HG02642 (cell line): ENCODE measurements around the gene KCNH4.
"Not testable (repeated sequence)": the region's sequence is repeated elsewhere in the genome, so short reads cannot be mapped to it uniquely, and the experiment has no call there.

Experiments
- ATAC-seq: cut with Tn5 transposase; IDR thresholded peaks from one replicate; pipeline ENCODE4 v1.9.1; 2021; ENCODE audit warnings: mild to moderate bottlenecking; ENCODE audit not compliant: unreplicated experiment, poor library complexity

The KCNH4 gene

DNA sequence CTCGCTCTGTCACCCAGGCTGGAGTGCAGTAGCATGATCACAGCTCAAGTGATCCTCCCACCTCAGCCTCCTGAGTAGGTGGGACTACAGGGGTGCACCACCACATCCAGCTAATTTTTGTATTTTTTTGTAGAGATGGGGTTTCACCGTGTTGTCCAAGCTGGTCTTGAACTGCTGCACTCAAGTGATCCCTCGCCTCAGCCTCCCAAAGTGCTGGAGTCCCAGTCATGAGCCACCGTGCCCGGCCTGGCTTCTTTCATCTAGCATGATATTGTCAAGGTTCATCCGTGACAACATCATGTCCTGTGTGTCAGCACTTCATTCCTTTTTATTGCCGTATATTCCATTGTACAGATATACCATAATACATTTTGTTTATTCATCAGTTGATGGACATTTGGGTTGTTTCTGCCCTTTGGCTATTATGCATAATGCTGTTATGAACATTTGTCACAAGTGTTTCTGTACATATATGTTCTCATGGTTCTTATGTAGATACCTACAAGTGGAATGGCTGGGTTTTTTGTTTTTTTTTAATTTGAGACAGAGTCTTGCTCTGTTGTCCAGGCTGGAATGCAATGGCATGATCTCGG lies 16.7 kb upstream of the KCNH4 start:
- no peak for ATAC-seq

DNA sequence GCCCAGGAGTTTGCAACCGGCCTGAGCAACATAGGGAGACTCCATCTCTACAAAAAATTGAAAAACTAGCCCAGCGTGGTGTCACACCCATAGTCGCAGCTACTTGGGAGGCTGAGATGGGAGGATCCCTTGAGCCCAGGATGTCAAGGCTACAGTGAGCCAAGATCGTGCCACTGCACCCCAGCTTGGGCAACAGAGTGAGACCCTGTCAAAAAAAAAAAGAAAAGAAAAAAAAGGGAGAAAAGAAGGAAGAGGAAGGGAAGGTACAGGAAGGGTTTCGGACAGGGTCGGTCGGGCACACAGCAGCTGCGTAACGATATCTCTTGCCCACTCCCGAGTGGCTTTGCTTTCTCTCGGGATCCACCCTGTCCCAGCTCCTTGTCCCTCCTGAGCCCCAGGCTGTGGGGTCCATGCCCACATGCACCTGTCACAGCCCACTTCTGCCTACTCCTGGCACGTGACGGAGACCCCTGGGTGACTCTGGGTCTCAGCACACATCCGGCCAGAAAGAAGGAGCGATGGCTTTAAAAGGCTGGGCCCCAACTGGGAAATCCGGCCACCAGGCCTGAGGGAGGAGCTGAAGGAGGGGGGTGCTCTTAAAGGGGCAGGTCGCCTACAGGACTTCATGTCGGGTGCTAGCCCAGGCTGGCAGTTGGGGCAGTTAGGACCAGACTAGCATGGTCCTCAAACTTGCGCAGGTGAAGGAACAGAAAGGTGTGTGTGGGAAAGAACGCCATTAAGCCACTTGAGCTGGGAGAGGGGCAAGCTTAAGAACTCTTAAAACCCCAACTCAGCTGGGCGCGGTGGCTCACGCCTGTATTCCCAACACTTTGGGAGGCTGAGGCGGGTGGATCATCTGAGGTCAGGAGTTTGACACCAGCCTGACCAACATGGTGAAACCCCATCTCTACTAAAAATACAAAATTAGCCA lies 13.3 kb upstream of the KCNH4 start, which contains the start of gene GHDC:
Gene GHDC (minus strand): TSS at position 526 of the 931 bp plus-strand sequence. CDS start 913 bp downstream, outside the sequence.
- ATAC-seq, result peak; percentile 92

DNA sequence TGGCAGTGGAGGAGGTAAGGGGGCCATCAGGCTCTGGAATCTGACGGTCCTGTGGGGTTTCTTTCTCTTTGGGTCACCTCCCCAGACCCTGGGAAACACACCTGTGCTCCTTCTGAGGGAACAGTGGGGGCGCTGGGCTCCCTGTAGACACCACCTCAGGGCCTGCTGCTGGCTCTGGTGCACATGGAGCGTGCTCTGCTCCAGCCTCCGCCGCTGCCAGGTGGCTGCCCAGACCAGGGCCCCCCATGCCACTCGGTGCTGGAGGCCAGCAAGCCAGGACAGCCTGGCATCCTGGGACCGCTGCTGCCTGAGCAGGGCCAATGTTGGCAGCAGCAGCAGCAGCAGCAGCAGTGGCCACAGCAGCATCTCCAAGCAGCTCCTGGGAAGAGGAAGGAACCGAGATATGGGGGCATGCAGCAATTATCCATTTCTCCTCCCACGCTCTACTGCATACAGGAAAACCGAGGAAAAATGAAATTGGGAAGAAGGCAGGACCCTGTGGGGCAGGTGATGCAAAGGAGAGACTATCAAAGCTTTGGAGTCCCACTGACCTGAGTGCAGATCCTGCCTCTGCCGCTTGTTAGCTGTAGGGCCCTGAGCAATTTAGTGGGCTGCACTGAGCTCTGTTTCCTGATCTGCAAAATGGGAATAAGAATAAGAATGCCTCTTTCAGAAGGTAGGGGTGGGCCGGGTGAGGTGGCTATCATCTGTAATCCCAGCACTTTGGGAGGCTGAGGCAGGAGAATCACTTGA lies 12.4 kb upstream of the KCNH4 start:
- ATAC-seq, result no peak

DNA sequence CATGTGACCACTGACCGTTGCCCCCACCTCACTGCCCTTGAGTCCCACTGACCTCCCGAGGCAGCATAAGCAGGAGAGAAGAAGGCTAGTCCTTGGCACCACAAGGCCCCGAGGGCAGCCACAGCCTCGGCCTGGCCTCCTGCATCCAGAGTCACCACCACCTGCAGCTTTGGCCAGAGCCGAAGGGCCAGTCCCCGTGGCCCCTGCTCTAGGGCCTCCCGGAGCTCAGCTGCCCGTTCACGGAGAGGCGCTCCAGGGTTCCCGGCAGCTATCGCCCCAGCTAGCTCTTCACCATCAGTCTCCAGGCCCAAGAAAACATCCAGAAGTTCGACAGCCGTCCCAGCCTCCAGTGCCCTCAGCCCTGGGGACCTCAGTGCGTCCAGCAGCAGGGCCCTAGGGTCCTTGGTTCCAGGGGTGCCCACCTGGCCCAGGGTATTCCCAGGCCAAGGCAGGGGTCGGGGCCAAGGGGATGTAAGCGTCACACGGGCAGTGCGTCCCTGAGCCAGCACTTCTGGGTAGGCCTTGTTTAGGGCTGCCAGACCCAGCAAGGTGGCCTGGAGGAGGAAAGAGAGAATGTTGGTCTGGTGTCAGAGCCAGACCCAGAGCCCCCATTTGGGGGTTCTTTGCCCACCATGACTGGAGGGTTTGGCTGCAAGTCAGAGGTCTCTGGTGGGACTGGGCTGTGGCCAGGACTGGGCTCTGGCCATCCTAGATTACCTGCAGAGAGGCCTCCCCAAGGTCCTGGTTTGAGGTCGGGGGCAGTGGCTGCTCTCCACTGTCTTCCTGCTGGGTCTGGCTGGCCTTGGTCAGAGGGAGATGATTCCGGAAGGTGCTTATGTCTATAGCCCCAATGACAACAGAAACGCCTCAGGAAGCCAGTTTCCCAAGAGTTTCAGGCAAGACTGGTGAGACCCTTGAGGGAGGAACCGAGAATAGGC lies 11.5 kb upstream of the KCNH4 start:
- no peak for ATAC-seq

DNA sequence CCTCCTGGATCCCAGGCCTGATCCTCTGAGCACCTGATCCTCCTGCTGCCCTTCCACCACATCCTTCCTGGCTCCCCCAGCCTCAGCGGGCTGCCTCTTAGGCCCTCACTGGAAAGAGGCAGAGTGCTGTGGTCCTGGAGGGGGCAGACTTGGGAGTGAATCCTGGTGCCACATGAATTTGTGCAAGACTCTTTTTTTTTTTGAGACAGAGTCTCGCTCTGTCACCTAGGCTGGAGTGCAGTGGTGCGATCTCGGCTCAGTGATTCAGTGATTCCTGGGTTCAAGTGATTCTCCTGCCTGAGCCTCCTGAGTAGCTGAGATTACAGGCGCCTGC lies 10.3 kb upstream of the KCNH4 start:
- no peak for ATAC-seq

DNA sequence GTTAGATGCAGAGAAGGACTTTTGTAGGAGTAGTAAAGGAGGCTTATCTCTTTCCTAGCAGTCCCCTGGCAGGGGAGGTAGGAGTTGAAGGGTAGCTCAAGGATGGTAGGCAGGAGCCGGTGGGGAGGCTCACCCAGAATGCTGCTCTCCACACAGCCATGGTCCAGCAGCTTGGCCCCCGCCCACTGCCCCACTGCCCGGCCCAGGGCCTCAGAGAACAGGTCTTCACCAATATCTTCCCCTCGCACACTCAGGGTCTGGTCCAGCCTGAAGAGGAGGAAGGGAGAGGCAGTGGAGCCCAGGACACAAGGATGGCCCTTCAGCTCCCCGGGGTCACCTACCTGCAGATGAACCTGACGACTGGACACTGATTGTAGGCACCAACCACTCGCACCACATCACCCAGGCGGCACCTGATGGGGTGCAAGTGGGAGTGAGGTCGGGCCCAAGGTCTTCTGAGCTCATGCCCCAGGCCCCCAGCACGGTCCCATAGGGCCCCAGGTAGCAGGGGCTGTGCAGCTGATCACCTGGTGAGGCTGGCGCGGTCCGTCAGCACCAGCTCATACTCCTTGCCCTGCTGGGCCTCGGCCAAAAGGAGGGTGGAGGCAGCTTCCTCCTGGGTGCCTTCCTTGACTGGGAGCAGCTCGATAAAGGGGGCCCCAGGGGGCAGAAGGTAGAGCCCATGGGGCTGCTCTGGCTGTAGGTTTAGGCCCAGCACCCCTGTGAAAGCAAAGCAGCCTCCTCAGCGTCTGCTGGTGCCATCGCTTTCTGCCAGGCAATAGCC lies 9.7 kb upstream of the KCNH4 start:
- ATAC-seq, result no peak

DNA sequence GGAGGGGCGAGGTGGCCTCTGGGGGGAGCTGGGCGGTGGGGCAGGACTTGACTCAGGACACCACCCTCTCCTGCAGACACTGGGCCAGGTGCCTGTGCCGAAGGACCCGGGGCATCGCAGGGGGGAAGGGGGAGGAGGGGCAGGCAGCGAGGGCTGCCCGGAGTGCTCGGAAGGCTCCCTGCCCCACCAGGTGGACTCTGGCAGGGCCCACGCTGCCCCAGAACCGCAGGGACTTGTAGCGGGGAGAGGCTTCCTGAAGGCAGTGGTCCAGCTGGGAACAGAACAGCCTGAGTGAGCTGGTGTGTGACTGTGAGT lies 8.7 kb upstream of the KCNH4 start:
- no peak for ATAC-seq

DNA sequence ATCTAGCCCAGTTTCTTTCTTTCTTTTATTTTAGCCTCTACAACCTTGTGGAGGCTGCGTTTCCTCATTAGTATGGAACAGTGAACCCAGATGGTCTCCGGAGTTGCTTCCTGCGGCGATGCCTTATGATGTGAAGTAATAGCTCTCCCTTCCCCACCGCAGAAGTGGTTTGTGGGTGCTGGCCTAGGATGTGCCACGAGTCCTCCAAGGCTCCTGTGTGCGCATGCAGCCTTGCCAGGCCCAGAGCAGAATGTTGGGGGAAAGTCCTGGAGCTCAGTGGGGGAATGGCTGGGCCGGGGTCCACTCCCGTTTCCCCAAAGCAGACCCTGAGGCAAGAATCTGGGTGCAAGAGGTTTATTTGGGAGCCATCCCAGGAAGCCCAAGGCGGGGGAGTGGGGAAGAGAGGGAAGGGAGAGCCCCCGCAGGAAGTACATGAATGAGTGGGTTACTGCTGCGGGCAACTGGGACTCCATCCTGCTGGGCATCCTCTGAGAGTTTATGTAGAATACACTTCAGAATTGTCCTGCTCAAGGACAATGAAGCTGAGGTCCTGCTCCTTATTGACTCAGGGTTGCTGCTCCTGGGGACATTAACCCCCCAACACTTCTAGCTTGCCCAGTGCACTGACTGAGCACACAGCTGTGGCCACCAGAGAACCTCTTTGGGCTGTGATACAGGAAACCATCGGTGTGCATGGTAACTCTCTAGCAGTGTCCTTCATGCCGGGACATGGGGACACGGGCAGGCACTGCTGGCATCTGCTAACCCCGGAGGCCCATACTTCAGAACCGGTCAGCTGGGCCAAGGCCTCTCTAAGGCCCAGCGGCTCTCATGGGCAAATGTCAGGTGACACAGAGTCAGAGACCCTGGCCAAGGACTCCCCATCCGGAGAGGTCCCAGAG lies 8.1 kb upstream of the KCNH4 start:
- ATAC-seq, result no peak

DNA sequence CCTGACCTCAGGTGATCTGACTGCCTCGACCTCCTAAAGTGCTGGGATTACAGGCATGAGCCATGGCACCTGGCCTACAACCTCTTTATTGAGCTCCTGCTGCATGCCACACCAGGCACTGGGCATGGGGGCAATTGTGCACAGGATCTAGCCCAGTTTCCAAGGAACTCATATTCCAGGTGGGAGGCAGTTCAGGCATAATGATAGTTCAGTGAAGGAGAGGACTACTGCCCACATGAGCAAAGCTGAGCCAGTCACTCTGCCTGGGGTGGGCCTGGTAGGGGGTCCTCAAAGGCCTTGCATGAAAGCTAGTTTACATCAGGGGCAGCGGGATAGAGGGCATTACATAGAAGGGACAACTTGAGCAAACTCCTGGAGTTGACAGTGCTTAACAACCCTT lies 6.9 kb upstream of the KCNH4 start:
- no peak for ATAC-seq

DNA sequence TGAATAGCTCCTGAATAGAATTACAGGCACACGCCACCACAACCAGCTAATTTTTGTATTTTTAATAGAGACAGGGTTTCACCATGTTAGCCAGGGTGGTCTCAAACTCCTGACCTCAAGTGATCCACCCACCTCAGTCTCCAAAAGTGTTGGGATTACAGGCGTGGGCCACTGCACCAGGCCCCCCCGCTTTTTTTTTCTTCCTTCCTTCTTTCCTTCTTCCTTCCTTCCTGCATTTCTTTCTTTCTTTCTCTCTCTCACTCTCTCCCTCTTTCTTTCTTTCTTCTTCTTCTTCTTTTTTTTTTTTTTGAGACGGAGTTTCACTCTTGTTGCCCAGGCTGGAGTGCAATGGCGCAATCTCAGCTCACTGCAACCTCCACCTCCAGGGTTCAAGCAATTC lies 5.2 kb upstream of the KCNH4 start:
- ATAC-seq, result not testable (repeated sequence)

DNA sequence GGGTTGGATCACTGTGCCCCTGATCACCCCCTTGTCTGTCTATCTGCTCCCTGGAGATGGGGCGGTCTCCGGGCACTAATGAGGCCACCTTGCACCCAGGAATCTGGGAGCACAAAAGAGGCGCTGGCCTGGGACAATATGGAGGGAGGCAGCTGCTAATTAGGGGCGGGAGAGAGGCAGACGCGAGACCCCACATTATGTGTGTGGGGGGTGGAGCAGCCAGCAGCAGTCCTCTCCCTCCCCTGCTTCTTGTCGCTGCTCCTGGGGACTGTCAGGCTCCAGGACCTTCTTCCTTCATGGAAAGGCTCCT lies 4.6 kb upstream of the KCNH4 start:
- ATAC-seq, result no peak

DNA sequence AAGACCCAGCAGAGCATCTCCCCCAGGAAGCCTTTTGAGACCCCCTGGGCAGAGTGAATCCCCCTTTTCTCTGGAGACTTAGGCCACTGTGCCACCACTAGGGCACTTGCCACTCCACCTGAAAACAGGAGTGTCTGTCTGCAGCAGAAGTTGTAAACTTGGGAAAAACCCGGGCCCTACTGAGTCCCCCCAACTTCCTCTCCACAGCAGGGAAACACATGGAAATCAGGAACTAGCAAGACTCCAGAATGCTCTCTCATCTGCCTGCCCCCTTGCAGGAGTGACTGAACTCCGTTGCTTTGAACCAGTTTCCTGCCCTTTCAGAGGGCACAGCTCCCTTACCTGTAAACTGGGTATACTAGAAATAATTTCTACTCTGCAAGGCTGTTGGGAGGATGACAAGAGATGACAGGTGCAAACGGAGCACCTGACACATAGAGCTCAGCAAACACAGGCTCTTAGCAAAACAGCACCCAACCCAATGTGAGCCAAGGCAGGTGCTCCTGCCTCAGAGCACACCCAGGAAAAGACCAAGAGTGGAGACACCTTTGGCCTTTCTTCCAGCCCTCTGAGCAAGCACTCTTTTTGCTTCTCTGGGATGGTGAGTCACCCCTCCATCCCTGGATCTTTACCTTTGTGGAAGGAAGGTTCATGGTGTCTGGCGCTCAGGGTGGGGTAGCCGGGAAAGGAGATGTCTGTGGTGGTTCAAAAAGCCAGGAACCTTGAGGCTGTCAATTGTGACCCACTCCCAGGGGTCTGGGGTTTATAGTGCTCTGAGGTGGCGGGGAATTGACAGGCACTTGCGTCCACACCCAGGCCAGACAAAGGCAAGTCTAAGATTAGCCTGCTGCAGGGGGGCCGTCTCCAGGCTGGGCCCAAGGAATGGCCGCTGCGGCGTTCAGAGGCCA lies 4.0 kb upstream of the KCNH4 start, which contains the start of gene HCRT:
Gene HCRT (minus strand): TSS at position 740 of the 908 bp plus-strand sequence. CDS start 87 bp downstream, at position 653.
- ATAC-seq, result no peak

DNA sequence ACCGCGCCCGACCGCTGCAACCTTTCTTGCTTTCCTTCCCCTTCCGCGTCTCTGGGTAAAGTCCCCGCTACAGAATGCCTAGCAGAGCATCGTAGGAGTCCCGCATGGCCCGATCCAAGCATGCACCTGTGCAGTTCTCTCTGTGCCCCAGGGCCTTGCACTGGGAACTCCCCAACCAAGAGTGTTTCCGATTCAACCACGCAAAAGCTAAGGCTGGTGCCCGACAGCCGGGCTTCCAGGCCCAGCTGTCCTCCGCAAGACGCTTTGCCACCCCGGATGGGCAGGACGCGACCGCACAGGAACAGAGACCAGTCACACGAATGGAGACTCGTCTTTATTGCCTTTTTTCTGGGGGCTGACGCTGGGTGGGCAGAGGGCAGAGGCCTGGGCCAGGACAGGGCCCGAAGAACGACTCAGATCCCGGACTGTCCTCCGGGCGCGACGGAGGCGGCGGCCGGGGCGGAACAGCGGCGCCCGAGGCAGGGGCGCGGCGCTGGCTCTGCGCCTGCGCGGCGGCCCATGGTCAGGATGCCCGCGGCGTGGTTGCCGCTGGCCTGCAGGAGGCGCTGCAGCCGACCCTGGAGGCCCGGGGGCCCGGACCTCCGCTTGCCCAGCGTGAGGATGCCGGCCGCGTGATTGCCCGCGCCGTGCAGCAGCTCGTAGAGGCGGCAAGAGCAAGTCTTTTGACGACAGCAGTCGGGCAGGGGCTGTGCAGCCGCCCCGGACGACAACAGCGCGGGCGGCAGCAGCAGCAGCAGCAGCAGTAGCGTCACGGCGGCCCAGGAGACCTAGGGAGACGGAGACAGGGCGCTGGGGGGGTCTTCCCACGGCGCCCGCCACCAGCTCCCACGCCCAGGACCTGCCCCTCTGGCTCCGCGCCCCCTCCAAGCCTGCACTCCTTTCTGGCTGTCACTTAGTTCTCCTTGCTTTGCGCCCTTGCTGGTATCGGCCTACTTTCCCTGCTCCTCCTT lies 3.1 kb upstream of the KCNH4 start:
- peak; percentile 75 for ATAC-seq

DNA sequence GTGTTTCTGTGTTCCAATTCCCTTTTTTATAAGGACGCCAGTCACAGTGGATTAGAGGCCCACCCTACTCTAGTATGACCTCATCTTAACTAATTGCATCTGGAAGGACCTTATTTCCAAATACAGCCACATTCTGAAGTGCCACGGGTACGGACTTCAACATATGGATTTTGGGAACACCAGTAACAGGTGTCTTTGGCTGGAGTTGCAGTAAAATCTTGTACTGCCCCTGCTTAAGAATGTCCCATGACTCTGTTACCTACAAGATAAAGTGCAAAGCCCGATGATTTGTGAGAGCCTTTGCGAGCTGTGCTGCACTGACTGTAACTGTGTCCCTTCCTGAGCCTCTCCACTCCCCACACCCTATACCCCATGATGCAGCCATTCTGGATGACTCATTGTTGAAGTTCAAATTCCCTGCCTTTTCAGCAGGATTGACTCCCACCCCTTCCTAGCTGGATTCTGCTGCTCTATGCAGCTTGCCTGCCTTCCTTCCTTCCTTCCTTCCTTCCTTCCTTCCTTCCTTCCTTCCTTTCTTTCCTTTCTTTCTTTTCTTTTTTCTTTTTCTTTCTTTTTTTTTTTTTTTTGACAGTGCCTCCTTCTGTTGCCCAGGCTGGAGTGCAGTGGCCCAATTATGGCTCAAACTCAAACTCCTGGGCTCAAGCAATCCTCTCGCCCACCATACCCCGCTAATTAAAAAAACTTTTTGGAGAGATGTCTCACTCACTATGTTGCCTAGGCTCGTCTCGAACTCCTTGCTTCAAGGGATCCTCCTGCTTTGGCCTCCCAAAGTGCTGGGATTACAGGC lies 2.2 kb upstream of the KCNH4 start:
- ATAC-seq, result no peak

DNA sequence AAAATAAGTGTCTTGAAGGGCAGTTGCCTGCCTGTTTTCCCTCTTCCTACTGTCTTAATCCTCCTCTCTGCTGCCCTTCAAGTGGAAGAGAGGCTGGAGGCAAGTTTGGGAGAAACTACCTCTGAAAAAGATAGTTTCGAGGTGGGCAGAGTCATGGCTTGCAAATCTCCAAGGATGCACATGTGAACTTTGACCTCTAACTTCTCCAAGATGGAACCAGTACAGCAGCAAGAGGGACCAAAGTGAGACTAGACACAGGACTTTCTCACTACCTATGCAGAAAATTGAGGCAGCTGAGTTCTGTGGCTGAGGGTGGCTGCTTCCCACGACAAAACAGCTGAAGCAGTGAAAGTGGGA lies 887 bp upstream of the KCNH4 start:
- no peak for ATAC-seq
